Rectal smooth muscle tissue (tissue), 1 donor: ENCODE measurements around the gene TRIM38.
A peak's percentile ranks its signal among the peaks of the same experiment; 100 is the strongest.
"Not testable (repeated sequence)": the region's sequence is repeated elsewhere in the genome, so short reads cannot be mapped to it uniquely, and the experiment has no call there.

Source experiments
- H3K27ac ChIP-seq: one replicate; pipeline ENCODE4 v1.7.0; 2013; ENCODE audit warnings: low read depth, low read length, inconsistent platforms
- H3K27me3 ChIP-seq: one replicate; pipeline ENCODE4 v1.7.0; 2013; ENCODE audit warnings: low read length; ENCODE audit not compliant: control insufficient read depth, insufficient read depth
- H3K36me3 ChIP-seq: one replicate; pipeline ENCODE4 v1.7.0; 2013; ENCODE audit warnings: low read length; ENCODE audit not compliant: control insufficient read depth, insufficient read depth
- H3K4me1 ChIP-seq: one replicate; pipeline ENCODE4 v1.7.0; 2013; ENCODE audit warnings: low read length; ENCODE audit not compliant: control insufficient read depth, insufficient read depth
- H3K4me3 ChIP-seq: one replicate; pipeline ENCODE4 v1.7.0; 2013; ENCODE audit warnings: low read length
- H3K9ac ChIP-seq: one replicate; pipeline ENCODE4 v1.7.0; 2013; ENCODE audit warnings: low read length

TRIM38 gene

GRCh38 chr6:25987845-25988244, 25.2 kb downstream of the TRIM38 start:
- H3K4me1 ChIP-seq, result no peaks in the 10 kb centered on the region
- H3K27me3 ChIP-seq, result no peaks in the 10 kb centered on the region
- H3K36me3 ChIP-seq, result peaks cover 14% of the 10 kb centered on the region
- no peak overlapping the region for H3K9ac ChIP-seq
- no peak overlapping the region for H3K4me3 ChIP-seq
- no peak overlapping the region for H3K27ac ChIP-seq

GRCh38 chr6:25990172-25990873, 27.7 kb downstream of the TRIM38 start:
- Histone ChIP-seq H3K27me3 (no peaks in the 10 kb centered on the region), H3K9ac (no peak overlapping the region), H3K4me1 (peaks cover 4% of the 10 kb centered on the region), H3K36me3 (peaks cover 6% of the 10 kb centered on the region), H3K27ac (no peak overlapping the region), H3K4me3 (no peak overlapping the region)

GRCh38 chr6:25991785-25992412, 29.3 kb downstream of the TRIM38 start:
- Histone ChIP-seq H3K9ac (peak overlapping the region; percentile 57), H3K36me3 (peaks cover 6% of the 10 kb centered on the region), H3K4me3 (peak overlapping the region; percentile 66), H3K27ac (peak overlapping the region; percentile 87), H3K4me1 (peaks cover 4% of the 10 kb centered on the region), H3K27me3 (no peaks in the 10 kb centered on the region)

- Histone ChIP-seq H3K9ac (peak overlapping the region; percentile 86), H3K4me1 (peaks cover 4% of the 10 kb centered on the region), H3K4me3 (peak overlapping the region; percentile 85), H3K27me3 (no peaks in the 10 kb centered on the region), H3K27ac (peak overlapping the region; percentile 87), H3K36me3 (peaks cover 3% of the 10 kb centered on the region)
Measured at GRCh38 chr6:25992413-25993340, 30.1 kb downstream of the TRIM38 start.

- H3K9ac ChIP-seq, H3K4me1 ChIP-seq, H3K27me3 ChIP-seq, H3K27ac ChIP-seq, H3K36me3 ChIP-seq: not testable (repeated sequence)
- H3K4me3 ChIP-seq, result peak overlapping the region; percentile 85
Measured at GRCh38 chr6:25993341-25993684, 30.7 kb downstream of the TRIM38 start.

- Histone ChIP-seq H3K4me3 (no peak overlapping the region), H3K27me3 (no peaks in the 10 kb centered on the region), H3K27ac (no peak overlapping the region), H3K4me1 (peaks cover 4% of the 10 kb centered on the region), H3K9ac (no peak overlapping the region), H3K36me3 (peaks cover 5% of the 10 kb centered on the region)
Measured at GRCh38 chr6:25995507-25995906, 32.9 kb downstream of the TRIM38 start.

GRCh38 chr6:25997921-25998320, 35.3 kb downstream of the TRIM38 start:
- H3K27me3 ChIP-seq, result no peaks in the 10 kb centered on the region
- no peak overlapping the region for H3K9ac ChIP-seq
- no peak overlapping the region for H3K27ac ChIP-seq
- peaks cover 4% of the 10 kb centered on the region for H3K4me1 ChIP-seq
- H3K4me3 ChIP-seq, result no peak overlapping the region
- H3K36me3 ChIP-seq, result peaks cover 5% of the 10 kb centered on the region

- Histone ChIP-seq H3K27me3 (no peaks in the 10 kb centered on the region), H3K27ac (no peak overlapping the region), H3K36me3 (peaks cover 5% of the 10 kb centered on the region), H3K9ac (no peak overlapping the region), H3K4me1 (peaks cover 4% of the 10 kb centered on the region), H3K4me3 (no peak overlapping the region)
Measured at GRCh38 chr6:25998379-25998778, 35.8 kb downstream of the TRIM38 start.

GRCh38 chr6:25999225-25999624, 36.6 kb downstream of the TRIM38 start:
- H3K27me3 ChIP-seq, H3K27ac ChIP-seq, H3K9ac ChIP-seq, H3K4me3 ChIP-seq, H3K36me3 ChIP-seq, H3K4me1 ChIP-seq: not testable (repeated sequence)

- Histone ChIP-seq H3K9ac (no peak overlapping the region), H3K27me3 (no peaks in the 10 kb centered on the region), H3K36me3 (peaks cover 5% of the 10 kb centered on the region), H3K4me1 (no peaks in the 10 kb centered on the region), H3K27ac (no peak overlapping the region), H3K4me3 (no peak overlapping the region)
Measured at GRCh38 chr6:26000366-26001144, 38.0 kb downstream of the TRIM38 start.

GRCh38 chr6:26003102-26003694, 40.6 kb downstream of the TRIM38 start:
- H3K27me3 ChIP-seq, result no peaks in the 10 kb centered on the region
- no peak overlapping the region for H3K27ac ChIP-seq
- H3K4me1 ChIP-seq, result no peaks in the 10 kb centered on the region
- no peak overlapping the region for H3K9ac ChIP-seq
- no peak overlapping the region for H3K4me3 ChIP-seq
- H3K36me3 ChIP-seq, result peaks cover 5% of the 10 kb centered on the region
